ENCODE data around the gene AGO3.
A peak's percentile ranks its signal among the peaks of the same experiment; 100 is the strongest.

AGO3 gene

DNA sequence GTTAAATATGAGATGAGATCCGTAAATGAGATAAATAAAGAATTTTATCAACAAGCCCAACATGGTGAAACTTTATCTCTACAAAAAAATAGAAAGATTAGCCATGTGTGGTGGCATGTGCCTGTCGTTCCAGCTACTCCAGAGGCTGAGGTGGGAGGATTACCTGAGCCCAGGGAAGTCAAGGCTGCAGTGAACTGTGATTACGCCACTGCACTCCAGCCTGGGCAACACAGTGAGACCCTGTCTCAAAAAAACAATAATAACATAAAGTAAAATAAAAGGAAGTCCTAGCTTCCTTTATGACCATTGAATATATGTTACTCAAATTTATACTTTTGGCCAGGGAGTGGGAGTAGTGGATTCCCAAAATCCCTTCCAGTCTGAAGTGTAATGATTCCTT, 104.2 kb downstream of the AGO3 start:
- H3K4me2 ChIP-seq (ENCODE audit: low read length, poor library complexity, severe bottlenecking): no peak overlapping the region
- peaks cover 2 to 51% of the 10 kb centered on the region in 2 experiments for H3K36me3 ChIP-seq (ENCODE audit: control insufficient read depth in 1 of 2, insufficient read depth in 2 of 2, low read depth in 1 of 2, low read length in 2 of 2)
- DNase-seq: no peak
- no peak overlapping the region for H2BK120ac ChIP-seq (ENCODE audit: low read depth, low read length)
- H4K8ac ChIP-seq (ENCODE audit: low read length): no peak overlapping the region
- H3K9ac ChIP-seq (ENCODE audit: low read length): no peak overlapping the region
- no peak overlapping the region for H4K91ac ChIP-seq (ENCODE audit: low read length)
- H3K4me3 ChIP-seq (ENCODE audit: insufficient read depth in 1 of 2, low read depth in 1 of 2, low read length in 2 of 2): no peak overlapping the region
- no peak overlapping the region for H2BK15ac ChIP-seq (ENCODE audit: low read depth, poor library complexity, severe bottlenecking)
- H3K14ac ChIP-seq (ENCODE audit: low read length in 2 of 2): no peak overlapping the region
- H3K9me3 ChIP-seq (ENCODE audit: control insufficient read depth, low read length): no peaks in the 10 kb centered on the region
- no peaks in the 10 kb centered on the region for H3K27me3 ChIP-seq (ENCODE audit: control insufficient read depth in 1 of 2, insufficient read depth in 1 of 2, low read length in 2 of 2)
- H2AFZ ChIP-seq (ENCODE audit: low read depth, low read length): no peak overlapping the region
- H2BK5ac ChIP-seq (ENCODE audit: low read depth, low read length, poor library complexity, severe bottlenecking): no peak overlapping the region
- H3K23ac ChIP-seq (ENCODE audit: low read length in 2 of 2): no peak overlapping the region
- H2AK5ac ChIP-seq (ENCODE audit: low read length, severe bottlenecking): no peak overlapping the region
- H3K27ac ChIP-seq (ENCODE audit: low read length, poor library complexity, severe bottlenecking): peak overlapping the region; percentile 1
- H3K79me1 ChIP-seq (replicated peaks; ENCODE audit: low read length, poor library complexity, severe bottlenecking): peaks cover 2% of the 10 kb centered on the region
- peaks cover 2% of the 10 kb centered on the region for H3K4me1 ChIP-seq (ENCODE audit: control insufficient read depth, insufficient read depth, low read depth, low read length)
- H3K4ac ChIP-seq (ENCODE audit: low read depth in 1 of 2, low read length in 2 of 2): no peak overlapping the region
- WGBS: 100% methylated on average over 1 of the region's 3 CpGs
- no peak overlapping the region for H3K18ac ChIP-seq (ENCODE audit: low read depth in 1 of 2, low read length in 2 of 2)
- H2BK12ac ChIP-seq (ENCODE audit: low read length in 2 of 2): no peak overlapping the region

DNA sequence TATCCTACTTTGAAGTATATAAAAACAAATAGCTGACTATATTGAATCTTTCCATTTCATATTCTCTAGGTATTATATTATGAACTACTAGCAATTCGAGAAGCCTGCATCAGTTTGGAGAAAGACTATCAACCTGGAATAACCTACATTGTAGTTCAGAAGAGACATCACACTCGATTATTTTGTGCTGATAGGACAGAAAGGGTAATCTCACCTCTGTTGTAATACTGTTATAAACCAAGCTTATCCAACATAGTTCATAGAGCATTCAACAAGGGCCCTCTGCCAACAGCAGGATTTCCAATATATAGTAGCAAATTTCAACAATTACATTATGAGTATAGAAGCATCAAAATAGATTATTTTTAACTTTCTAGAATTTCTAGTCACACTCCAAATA, 109.3 kb downstream of the AGO3 start:
- WGBS: 100% methylated on average over 2 of the region's 2 CpGs
- peaks cover 11 to 66% of the 10 kb centered on the region in 2 experiments for H3K36me3 ChIP-seq (ENCODE audit: control insufficient read depth in 1 of 2, insufficient read depth in 2 of 2, low read depth in 1 of 2, low read length in 2 of 2)

DNA sequence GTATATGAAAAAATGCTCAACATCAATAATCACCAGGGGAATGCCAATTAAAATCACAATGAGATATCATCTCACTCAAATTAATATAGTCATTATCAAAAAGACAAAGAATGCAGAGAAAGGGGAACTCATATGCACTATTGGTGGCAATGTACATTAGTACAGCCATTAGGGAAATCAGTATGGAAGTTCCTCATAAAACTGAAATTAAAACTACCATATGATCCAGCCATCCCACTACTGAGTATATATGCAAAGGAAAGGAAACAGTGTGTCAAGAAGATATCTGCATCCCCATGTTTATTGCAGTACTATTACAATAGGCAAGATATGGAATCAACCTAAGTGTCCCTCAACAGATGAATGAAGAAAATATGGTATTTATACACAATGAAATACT, 120.9 kb downstream of the AGO3 start:
- peaks cover 14 to 52% of the 10 kb centered on the region in 2 experiments for H3K36me3 ChIP-seq (ENCODE audit: control insufficient read depth in 1 of 2, insufficient read depth in 2 of 2, low read depth in 1 of 2, low read length in 2 of 2)
- H3K4ac ChIP-seq (ENCODE audit: low read depth in 1 of 2, low read length in 2 of 2): no peak overlapping the region

More for the DNA sequence above, 109.3 kb downstream of the AGO3 start:
- Histone ChIP-seq H3K9ac (ENCODE audit: low read length) (no peak overlapping the region), H2BK5ac (ENCODE audit: low read depth, low read length, poor library complexity, severe bottlenecking) (no peak overlapping the region), H2AK5ac (ENCODE audit: low read length, severe bottlenecking) (no peak overlapping the region), H3K27me3 (ENCODE audit: control insufficient read depth in 1 of 2, insufficient read depth in 1 of 2, low read length in 2 of 2) (no peaks in the 10 kb centered on the region), H2BK12ac (ENCODE audit: low read length in 2 of 2) (no peak overlapping the region), H3K27ac (ENCODE audit: low read length, poor library complexity, severe bottlenecking) (no peak overlapping the region), H3K14ac (ENCODE audit: low read length in 2 of 2) (no peak overlapping the region), H4K8ac (ENCODE audit: low read length) (no peak overlapping the region), H3K79me1 (replicated peaks; ENCODE audit: low read length, poor library complexity, severe bottlenecking) (no peaks in the 10 kb centered on the region), H2BK15ac (ENCODE audit: low read depth, poor library complexity, severe bottlenecking) (no peak overlapping the region), H4K91ac (ENCODE audit: low read length) (no peak overlapping the region), H3K18ac (ENCODE audit: low read depth in 1 of 2, low read length in 2 of 2) (no peak overlapping the region), H3K4me1 (ENCODE audit: control insufficient read depth, insufficient read depth, low read depth, low read length) (no peaks in the 10 kb centered on the region), H2BK120ac (ENCODE audit: low read depth, low read length) (no peak overlapping the region), H3K9me3 (ENCODE audit: control insufficient read depth, low read length) (no peaks in the 10 kb centered on the region), H3K4me3 (ENCODE audit: insufficient read depth in 1 of 2, low read depth in 1 of 2, low read length in 2 of 2) (no peak overlapping the region), H3K4me2 (ENCODE audit: low read length, poor library complexity, severe bottlenecking) (no peak overlapping the region), H2AFZ (ENCODE audit: low read depth, low read length) (no peak overlapping the region), H3K4ac (ENCODE audit: low read depth in 1 of 2, low read length in 2 of 2) (no peak overlapping the region), H3K23ac (ENCODE audit: low read length in 2 of 2) (no peak overlapping the region)
- no peak for DNase-seq

DNA sequence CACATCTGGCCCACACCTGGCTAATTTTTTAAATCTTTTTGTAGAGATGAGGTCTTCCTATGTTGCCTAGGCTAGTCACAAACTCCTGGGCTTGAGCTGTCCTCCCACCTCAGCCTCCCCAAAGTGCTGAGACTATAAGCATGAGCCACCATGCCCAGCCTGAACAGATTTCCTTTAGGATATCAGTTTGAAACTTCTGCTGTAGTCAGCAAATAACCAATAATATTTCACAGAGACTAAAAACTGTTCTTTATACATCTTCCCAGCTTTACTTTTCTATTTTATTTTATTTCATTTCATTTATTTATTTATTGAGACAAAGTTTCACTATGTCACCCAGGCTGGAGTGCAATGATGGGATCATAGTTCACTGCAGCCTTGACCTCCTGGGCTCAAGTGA, 123.1 kb downstream of the AGO3 start:
- no peak overlapping the region for H4K8ac ChIP-seq (ENCODE audit: low read length)
- peaks cover 7 to 42% of the 10 kb centered on the region in 2 experiments for H3K36me3 ChIP-seq (ENCODE audit: control insufficient read depth in 1 of 2, insufficient read depth in 2 of 2, low read depth in 1 of 2, low read length in 2 of 2)
- no peak overlapping the region for H2BK12ac ChIP-seq (ENCODE audit: low read length in 2 of 2)
- H3K9me3 ChIP-seq (ENCODE audit: control insufficient read depth, low read length): no peaks in the 10 kb centered on the region
- no peak overlapping the region for H3K27ac ChIP-seq (ENCODE audit: low read length, poor library complexity, severe bottlenecking)
- no peak overlapping the region for H2BK5ac ChIP-seq (ENCODE audit: low read depth, low read length, poor library complexity, severe bottlenecking)
- no peak overlapping the region for H2AFZ ChIP-seq (ENCODE audit: low read depth, low read length)
- no peak overlapping the region for H3K4me3 ChIP-seq (ENCODE audit: insufficient read depth in 1 of 2, low read depth in 1 of 2, low read length in 2 of 2)
- no peak for DNase-seq
- no peaks in the 10 kb centered on the region for H3K4me1 ChIP-seq (ENCODE audit: control insufficient read depth, insufficient read depth, low read depth, low read length)
- H4K91ac ChIP-seq (ENCODE audit: low read length): no peak overlapping the region
- no peak overlapping the region for H3K23ac ChIP-seq (ENCODE audit: low read length in 2 of 2)
- no peak overlapping the region for H3K9ac ChIP-seq (ENCODE audit: low read length)
- no peak overlapping the region for H3K18ac ChIP-seq (ENCODE audit: low read depth in 1 of 2, low read length in 2 of 2)
- no peak overlapping the region for H3K4ac ChIP-seq (ENCODE audit: low read depth in 1 of 2, low read length in 2 of 2)
- H3K27me3 ChIP-seq (ENCODE audit: control insufficient read depth in 1 of 2, insufficient read depth in 1 of 2, low read length in 2 of 2): no peaks in the 10 kb centered on the region
- H3K14ac ChIP-seq (ENCODE audit: low read length in 2 of 2): no peak overlapping the region
- H3K79me1 ChIP-seq (replicated peaks; ENCODE audit: low read length, poor library complexity, severe bottlenecking): no peaks in the 10 kb centered on the region
- H2BK120ac ChIP-seq (ENCODE audit: low read depth, low read length): no peak overlapping the region
- H3K4me2 ChIP-seq (ENCODE audit: low read length, poor library complexity, severe bottlenecking): no peak overlapping the region
- no peak overlapping the region for H2BK15ac ChIP-seq (ENCODE audit: low read depth, poor library complexity, severe bottlenecking)
- H2AK5ac ChIP-seq (ENCODE audit: low read length, severe bottlenecking): no peak overlapping the region

More for the DNA sequence above, 120.9 kb downstream of the AGO3 start:
- no peaks in the 10 kb centered on the region for H3K9me3 ChIP-seq (ENCODE audit: control insufficient read depth, low read length)
- H3K9ac ChIP-seq (ENCODE audit: low read length): no peak overlapping the region
- no peaks in the 10 kb centered on the region for H3K27me3 ChIP-seq (ENCODE audit: control insufficient read depth in 1 of 2, insufficient read depth in 1 of 2, low read length in 2 of 2)
- no peak overlapping the region for H2BK12ac ChIP-seq (ENCODE audit: low read length in 2 of 2)
- H2AFZ ChIP-seq (ENCODE audit: low read depth, low read length): no peak overlapping the region
- H3K79me1 ChIP-seq (replicated peaks; ENCODE audit: low read length, poor library complexity, severe bottlenecking): no peaks in the 10 kb centered on the region
- no peak for DNase-seq
- no peak overlapping the region for H2AK5ac ChIP-seq (ENCODE audit: low read length, severe bottlenecking)
- no peak overlapping the region for H4K91ac ChIP-seq (ENCODE audit: low read length)
- no peak overlapping the region for H2BK5ac ChIP-seq (ENCODE audit: low read depth, low read length, poor library complexity, severe bottlenecking)
- H3K14ac ChIP-seq (ENCODE audit: low read length in 2 of 2): no peak overlapping the region
- no peak overlapping the region for H3K23ac ChIP-seq (ENCODE audit: low read length in 2 of 2)
- H3K18ac ChIP-seq (ENCODE audit: low read depth in 1 of 2, low read length in 2 of 2): no peak overlapping the region
- H4K8ac ChIP-seq (ENCODE audit: low read length): no peak overlapping the region
- no peak overlapping the region for H2BK15ac ChIP-seq (ENCODE audit: low read depth, poor library complexity, severe bottlenecking)
- no peak overlapping the region for H2BK120ac ChIP-seq (ENCODE audit: low read depth, low read length)
- no peaks in the 10 kb centered on the region for H3K4me1 ChIP-seq (ENCODE audit: control insufficient read depth, insufficient read depth, low read depth, low read length)
- no peak overlapping the region for H3K27ac ChIP-seq (ENCODE audit: low read length, poor library complexity, severe bottlenecking)
- H3K4me3 ChIP-seq (ENCODE audit: insufficient read depth in 1 of 2, low read depth in 1 of 2, low read length in 2 of 2): no peak overlapping the region
- H3K4me2 ChIP-seq (ENCODE audit: low read length, poor library complexity, severe bottlenecking): no peak overlapping the region

Measured in mesenchymal stem cell (in vitro differentiated cells and primary cell).